ENCODE measurements around the gene NHP2.
"Not testable (repeated sequence)": the region's sequence is repeated elsewhere in the genome, so short reads cannot be mapped to it uniquely, and the experiment has no call there.

Gene NHP2

GRCh38 chr5:178170455-178170854, 16.8 kb upstream of the NHP2 start:
- DNase-seq, result no peak

- no peak for DNase-seq
These were observed 11.9 kb upstream of the NHP2 start for GRCh38 chr5:178165581-178165980.

- peak; percentile 39 to 64 for DNase-seq
These were observed 10.4 kb upstream of the NHP2 start for GRCh38 chr5:178163772-178164735.

- DNase-seq, result no peak
These were observed 8.8 kb upstream of the NHP2 start for GRCh38 chr5:178162481-178162880.

- DNase-seq, result no peak
These were observed 6.5 kb upstream of the NHP2 start for GRCh38 chr5:178160176-178160575.

- DNase-seq, result no peak
These were observed 1.4 kb upstream of the NHP2 start for GRCh38 chr5:178155065-178155464.

GRCh38 chr5:178152491-178153444, 917 bp downstream of the NHP2 start:
- DNase-seq, result no peak

GRCh38 chr5:178150977-178151734, 2.5 kb downstream of the NHP2 start:
- no peak for DNase-seq

- DNase-seq, result no peak
These were observed 4.3 kb downstream of the NHP2 start for GRCh38 chr5:178149199-178149932.

GRCh38 chr5:178147406-178147805, 6.3 kb downstream of the NHP2 start:
- no peak for DNase-seq

- DNase-seq, result peak; percentile 16 to 29
These were observed 7.5 kb downstream of the NHP2 start for GRCh38 chr5:178145965-178146820.

- DNase-seq, result no peak
These were observed 9.8 kb downstream of the NHP2 start for GRCh38 chr5:178143901-178144300.

- DNase-seq, result no peak
These were observed 10.4 kb downstream of the NHP2 start for GRCh38 chr5:178143246-178143645.

- DNase-seq, result no peak
These were observed 11.0 kb downstream of the NHP2 start for GRCh38 chr5:178142642-178143041.

GRCh38 chr5:178141550-178141949, 12.1 kb downstream of the NHP2 start:
- no peak for DNase-seq

- DNase-seq, result no peak
These were observed 15.7 kb downstream of the NHP2 start for GRCh38 chr5:178137991-178138390.

- no peak for DNase-seq
These were observed 16.7 kb downstream of the NHP2 start for GRCh38 chr5:178136990-178137389.

GRCh38 chr5:178131446-178131996, 22.2 kb downstream of the NHP2 start:
- DNase-seq, result no peak

GRCh38 chr5:178130576-178131445, 22.9 kb downstream of the NHP2 start, which contains the start of gene RMND5B:
TSS of gene RMND5B (plus strand) at chr5:178131014. CDS start at chr5:178138120, 7,106 bp downstream.
- DNase-seq, result peak; percentile 29 to 74

GRCh38 chr5:178130234-178130575, 23.5 kb downstream of the NHP2 start:
- not testable (repeated sequence) for DNase-seq
